ENCODE measurements around the gene OR1J2.

The OR1J2 gene

DNA sequence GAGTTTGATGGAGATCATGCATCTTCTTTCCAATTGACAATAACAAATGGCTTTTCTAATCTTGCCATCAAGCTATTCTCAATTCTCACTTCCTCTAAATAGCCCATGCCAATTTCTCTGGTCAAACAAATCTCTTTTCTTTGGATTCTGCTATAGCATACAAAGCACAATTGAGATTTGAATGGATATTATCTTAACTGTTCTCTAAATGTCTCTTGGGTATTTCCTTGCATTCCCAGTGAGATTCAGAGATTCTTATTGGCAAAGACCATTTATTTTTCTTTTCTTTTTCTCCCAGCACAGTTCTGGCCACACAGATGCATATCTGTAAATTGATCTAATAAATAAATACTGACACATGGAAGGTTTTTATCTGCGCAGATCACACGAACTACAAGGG, 42.2 kb downstream of the OR1J2 start, which contains the start of gene OR1N2:
OR1N2 (plus strand) TSS at position 301 of the 400 bp plus-strand sequence. CDS start 100 bp downstream, outside the sequence.
- no peak for DNase-seq

Data from hematopoietic multipotent progenitor cell treated with erythropoietin and hydrocortisone succinate and interleukin-3 and kit ligand, for 8 days (in vitro differentiated cells).